Activated CD8-positive, alpha-beta memory T cell treated with anti-CD3 and anti-CD28 coated beads, Interleukin-2, amount 50 U/mL, for 24 hours (primary cell): ENCODE results near the gene PMAIP1.

ENCODE experiments used
- DNase-seq: peaks from one replicate; pipeline ENCODE4 v3.0.0-alpha.2; 2020; ENCODE audit errors: extremely low read depth

The PMAIP1 gene

GRCh38 chr18:59912007-59912550, 12.3 kb downstream of the PMAIP1 start:
- no peak for DNase-seq

- DNase-seq, result no peak
Measured at GRCh38 chr18:59915606-59916005, 15.8 kb downstream of the PMAIP1 start.

- DNase-seq, result no peak
Measured at GRCh38 chr18:59916746-59917145, 16.9 kb downstream of the PMAIP1 start.

GRCh38 chr18:59917422-59917821, 17.6 kb downstream of the PMAIP1 start:
- no peak for DNase-seq

GRCh38 chr18:59918320-59918755, 18.5 kb downstream of the PMAIP1 start:
- no peak for DNase-seq

GRCh38 chr18:59918997-59919396, 19.2 kb downstream of the PMAIP1 start:
- DNase-seq, result no peak

- DNase-seq, result no peak
Measured at GRCh38 chr18:59921384-59921891, 21.6 kb downstream of the PMAIP1 start.

GRCh38 chr18:59923539-59924196, 23.9 kb downstream of the PMAIP1 start:
- no peak for DNase-seq

GRCh38 chr18:59926131-59926530, 26.3 kb downstream of the PMAIP1 start:
- no peak for DNase-seq

- DNase-seq, result no peak
Measured at GRCh38 chr18:59927246-59927825, 27.5 kb downstream of the PMAIP1 start.

GRCh38 chr18:59928201-59928600, 28.4 kb downstream of the PMAIP1 start:
- no peak for DNase-seq

- no peak for DNase-seq
Measured at GRCh38 chr18:59929621-59930295, 30.0 kb downstream of the PMAIP1 start.

- no peak for DNase-seq
Measured at GRCh38 chr18:59932401-59932800, 32.6 kb downstream of the PMAIP1 start.

- no peak for DNase-seq
Measured at GRCh38 chr18:59938676-59939075, 38.9 kb downstream of the PMAIP1 start.

GRCh38 chr18:59939127-59939526, 39.3 kb downstream of the PMAIP1 start:
- no peak for DNase-seq

GRCh38 chr18:59940068-59940467, 40.3 kb downstream of the PMAIP1 start:
- no peak for DNase-seq

- no peak for DNase-seq
Measured at GRCh38 chr18:59941331-59941730, 41.5 kb downstream of the PMAIP1 start.

GRCh38 chr18:59942601-59943000, 42.8 kb downstream of the PMAIP1 start:
- no peak for DNase-seq

- DNase-seq, result no peak
Measured at GRCh38 chr18:59945544-59945943, 45.7 kb downstream of the PMAIP1 start.

- DNase-seq, result no peak
Measured at GRCh38 chr18:59950215-59950944, 50.6 kb downstream of the PMAIP1 start.

- no peak for DNase-seq
Measured at GRCh38 chr18:59951591-59951990, 51.8 kb downstream of the PMAIP1 start.
